Transverse colon (tissue), 4 donors: ENCODE results near the gene PANK3.

Experiments used
- POLR2AphosphoS5 ChIP-seq, 3 donors: sonication (generic); formaldehyde crosslinking; IDR thresholded peaks; one replicate each; pipeline ENCODE4 v1.6.1; 2016; ENCODE audit warnings: antibody characterized with exemption in 3 of 3
- TF ChIP-seq, protein P1 (sequence below), 5 experiments: fragments of 200-600 bp in 3 of 5; fragments of 450-650 bp in 2 of 5; sonication (generic) in 3 of 5; IDR thresholded peaks; 1 replicate in 2 of 5; 2 replicates in 3 of 5; pipeline ENCODE4 v1.5.1; 2016 to 2017; ENCODE audit warnings: antibody characterized with exemption in 5 of 5, inconsistent platforms in 3 of 5, mild to moderate bottlenecking in 2 of 5, moderate library complexity in 1 of 5

- TF ChIP-seq, protein P1, sequence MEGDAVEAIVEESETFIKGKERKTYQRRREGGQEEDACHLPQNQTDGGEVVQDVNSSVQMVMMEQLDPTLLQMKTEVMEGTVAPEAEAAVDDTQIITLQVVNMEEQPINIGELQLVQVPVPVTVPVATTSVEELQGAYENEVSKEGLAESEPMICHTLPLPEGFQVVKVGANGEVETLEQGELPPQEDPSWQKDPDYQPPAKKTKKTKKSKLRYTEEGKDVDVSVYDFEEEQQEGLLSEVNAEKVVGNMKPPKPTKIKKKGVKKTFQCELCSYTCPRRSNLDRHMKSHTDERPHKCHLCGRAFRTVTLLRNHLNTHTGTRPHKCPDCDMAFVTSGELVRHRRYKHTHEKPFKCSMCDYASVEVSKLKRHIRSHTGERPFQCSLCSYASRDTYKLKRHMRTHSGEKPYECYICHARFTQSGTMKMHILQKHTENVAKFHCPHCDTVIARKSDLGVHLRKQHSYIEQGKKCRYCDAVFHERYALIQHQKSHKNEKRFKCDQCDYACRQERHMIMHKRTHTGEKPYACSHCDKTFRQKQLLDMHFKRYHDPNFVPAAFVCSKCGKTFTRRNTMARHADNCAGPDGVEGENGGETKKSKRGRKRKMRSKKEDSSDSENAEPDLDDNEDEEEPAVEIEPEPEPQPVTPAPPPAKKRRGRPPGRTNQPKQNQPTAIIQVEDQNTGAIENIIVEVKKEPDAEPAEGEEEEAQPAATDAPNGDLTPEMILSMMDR (IDR thresholded peaks at IDR 0.05), result no peak
- TF ChIP-seq POLR2AphosphoS5 (IDR thresholded peaks at IDR 0.05), result no peak
These were observed 35.5 kb upstream of the PANK3 start for GRCh38 chr5:168614661-168615060.
